GM19238 (cell line): ENCODE measurements around the gene CD109.
"Not testable (repeated sequence)": the region's sequence is repeated elsewhere in the genome, so short reads cannot be mapped to it uniquely, and the experiment has no call there.

ENCODE experiments used
- DNase-seq: peaks from one replicate; pipeline ENCODE4 v3.0.0; 2011; ENCODE audit warnings: low spot score; ENCODE audit not compliant: insufficient read length

Gene CD109

DNA sequence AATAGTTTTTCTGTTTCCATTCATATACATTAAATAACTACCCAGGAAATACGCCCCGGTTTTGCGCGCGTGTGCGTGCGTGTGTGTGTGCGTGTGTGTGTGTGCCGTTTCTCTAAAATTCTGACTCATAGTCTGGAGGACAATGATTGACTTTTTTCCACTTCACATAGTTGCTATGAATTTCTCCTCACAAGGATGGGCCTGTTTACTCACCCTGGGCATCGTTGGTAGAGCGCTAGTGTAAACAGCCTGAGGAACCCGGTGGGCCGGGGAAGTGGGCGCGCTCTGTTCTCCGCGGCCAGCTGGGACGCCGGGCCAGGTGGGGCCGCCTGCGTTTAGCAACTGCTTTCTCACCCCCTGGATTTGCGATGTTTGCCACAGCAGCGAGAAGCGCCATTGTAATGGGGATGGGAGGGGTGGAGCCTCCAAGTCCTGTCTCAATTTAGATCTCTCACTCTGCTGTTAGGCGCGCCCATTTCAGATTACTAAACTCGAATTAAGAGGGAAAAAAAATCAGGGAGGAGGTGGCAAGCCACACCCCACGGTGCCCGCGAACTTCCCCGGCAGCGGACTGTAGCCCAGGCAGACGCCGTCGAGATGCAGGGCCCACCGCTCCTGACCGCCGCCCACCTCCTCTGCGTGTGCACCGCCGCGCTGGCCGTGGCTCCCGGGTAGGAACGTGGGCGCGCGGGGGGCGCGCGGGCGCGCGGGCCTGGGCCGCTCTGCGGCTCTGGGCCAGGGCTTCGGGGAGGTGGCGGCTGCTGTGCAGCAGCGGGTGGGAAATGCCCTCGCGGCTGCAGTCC, at the start of gene CD109:
Gene CD109 (plus strand): TSS at position 585 of the 803 bp plus-strand sequence. CDS start 13 bp downstream, at position 598.
- DNase-seq: peak; percentile 19

DNA sequence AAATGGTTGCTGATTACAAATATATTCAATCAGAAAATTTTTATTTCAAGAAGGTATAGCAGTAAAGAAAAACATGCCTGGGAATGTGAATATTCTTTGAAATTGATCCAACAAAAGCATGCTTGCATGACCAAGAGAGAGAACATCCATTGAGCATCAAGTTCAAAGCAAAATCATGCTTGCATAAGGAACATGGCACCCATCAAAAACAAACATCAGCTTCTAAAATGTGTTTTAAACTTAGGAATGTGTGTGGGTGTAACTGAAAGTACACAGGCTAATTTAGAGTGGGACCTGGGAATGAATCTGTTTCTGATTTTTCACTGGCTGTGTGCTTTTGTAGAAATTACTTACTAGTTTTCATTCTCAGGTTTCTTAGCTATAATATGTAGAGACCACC, 47.8 kb upstream of the CD109 start:
- DNase-seq: no peak

DNA sequence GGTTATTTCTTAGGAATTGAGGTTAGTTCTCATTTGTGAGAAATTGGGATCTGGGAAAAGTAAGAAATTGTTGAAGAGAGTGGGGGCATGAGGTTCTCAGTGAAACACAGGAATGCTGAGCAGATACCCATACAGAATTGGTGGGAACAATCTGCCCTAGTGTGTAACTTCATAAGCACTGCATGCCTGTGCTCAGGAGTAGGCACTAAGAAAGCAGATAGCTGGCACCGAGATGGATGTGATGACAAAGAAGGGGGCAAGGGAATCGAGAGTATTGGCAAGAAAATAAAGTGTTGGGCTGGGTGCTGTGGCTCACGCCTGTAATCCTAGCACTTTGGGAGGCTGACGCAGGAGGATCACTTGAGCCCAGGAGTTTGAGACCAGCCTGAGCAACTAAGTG, 46.2 kb upstream of the CD109 start:
- no peak for DNase-seq

DNA sequence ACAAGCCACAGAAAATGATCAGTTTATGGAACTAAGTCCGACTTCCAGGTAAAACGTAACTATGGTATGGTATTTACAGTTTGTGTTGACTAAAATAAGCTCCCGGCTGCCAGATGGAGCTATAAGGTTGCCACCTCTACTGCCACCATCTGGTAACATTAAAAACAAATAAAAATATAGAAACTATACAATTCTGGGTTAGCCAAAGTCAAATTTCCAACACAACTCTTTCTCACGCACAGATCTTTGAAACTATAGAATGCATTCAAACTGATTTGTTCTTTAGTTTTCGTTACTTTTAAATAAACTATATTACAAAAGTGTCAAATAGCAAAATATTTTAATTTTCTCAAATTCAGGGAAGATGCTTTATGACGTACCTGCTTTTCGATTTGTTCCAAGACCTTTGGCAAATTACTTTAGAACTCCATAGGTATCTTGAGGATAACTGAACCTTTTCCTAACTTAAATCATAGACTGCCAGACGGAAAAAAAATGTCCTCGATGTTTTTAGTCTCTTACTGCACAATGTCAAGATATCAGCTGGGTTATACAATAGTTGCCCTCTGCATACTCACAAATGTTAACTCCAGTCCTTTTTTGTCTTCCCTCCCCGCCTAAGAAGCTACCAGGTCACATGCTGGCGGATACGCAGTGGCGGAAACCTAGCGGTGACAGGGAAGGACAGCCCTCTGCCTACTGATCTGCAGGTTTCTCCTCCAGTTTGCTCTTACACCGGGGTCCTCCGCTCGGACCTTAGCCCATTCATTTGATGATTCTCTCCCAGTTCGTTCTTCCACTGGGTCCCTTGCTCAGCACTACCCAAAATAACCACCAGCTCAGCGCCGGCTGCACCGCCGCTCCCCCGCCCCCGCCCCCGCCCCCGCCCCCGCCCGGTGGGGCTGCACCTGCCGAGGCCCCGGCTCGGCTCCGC, 43.1 kb upstream of the CD109 start:
- DNase-seq: peak; percentile 63

DNA sequence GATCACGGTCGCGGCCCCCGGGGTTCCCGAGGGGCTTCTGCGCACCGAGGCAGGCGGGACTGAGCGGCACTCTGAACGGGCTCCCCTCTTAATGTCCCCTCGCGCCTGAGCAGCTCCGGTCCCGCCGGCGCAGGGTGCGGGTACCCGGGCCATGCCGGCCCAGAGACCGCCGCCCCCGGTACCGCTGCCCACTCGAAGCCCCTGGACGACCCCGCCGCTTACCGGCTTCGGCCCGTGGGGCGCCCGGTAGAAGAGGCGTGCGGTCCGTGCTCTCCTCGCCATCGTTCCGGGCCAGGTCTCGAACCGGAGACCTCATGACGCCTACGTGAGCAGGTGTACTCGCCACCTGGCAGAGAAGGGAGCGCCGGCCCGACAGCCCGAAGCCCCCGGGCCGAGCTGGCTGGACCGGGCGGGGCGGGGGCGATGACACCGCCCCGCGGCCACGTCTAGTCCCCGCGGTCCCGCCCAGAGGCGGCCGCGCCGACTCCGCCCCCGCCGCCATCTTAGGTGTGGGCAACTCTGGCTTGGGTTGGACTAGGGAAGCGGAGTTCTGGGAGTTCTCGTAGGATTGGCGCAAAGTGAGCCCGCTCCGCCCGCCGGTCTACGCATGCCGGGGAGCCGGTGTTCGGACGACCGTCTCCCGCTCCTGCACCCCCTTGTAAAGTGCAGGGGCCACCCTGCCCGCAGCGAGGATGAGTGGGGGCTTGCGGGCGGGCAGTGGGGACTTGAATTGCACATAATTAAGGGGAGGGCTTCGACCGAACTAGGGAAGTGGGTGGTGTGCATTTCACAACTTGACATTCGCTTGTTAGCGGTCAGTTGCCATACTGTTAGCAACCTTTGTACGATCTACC, 42.2 kb upstream of the CD109 start, which contains the start of gene SLC17A5:
Gene SLC17A5 (minus strand): TSS at position 422 of the 854 bp plus-strand sequence. CDS start 106 bp downstream, at position 316.
- peak; percentile 84 for DNase-seq

DNA sequence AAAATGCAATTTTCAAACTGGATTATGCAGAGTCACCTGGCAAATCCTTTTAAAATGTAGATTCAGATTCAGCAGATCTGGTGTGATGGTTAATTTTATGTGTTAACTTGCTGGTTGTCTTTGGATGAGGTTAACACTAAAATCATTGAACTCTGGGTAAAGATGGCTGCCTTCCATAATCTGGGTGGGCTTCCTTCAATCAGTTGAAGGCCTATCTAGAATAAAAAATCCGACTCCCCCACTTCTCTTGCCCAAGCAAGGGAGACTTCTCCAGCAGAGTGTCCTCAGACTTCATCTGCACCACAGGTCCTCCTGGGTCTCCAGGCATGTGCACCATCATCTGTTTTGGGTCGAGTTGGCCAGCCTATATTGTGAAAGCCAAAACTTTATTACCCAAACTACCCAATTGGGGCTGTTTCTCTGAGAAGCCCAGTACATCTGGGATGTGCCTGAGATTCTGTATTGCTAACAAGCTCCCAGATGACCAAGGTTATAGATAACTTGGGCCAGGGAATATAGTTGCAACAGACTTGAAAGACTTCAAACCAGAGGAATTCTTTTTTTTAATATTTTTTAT, 40.6 kb upstream of the CD109 start:
- DNase-seq: no peak

DNA sequence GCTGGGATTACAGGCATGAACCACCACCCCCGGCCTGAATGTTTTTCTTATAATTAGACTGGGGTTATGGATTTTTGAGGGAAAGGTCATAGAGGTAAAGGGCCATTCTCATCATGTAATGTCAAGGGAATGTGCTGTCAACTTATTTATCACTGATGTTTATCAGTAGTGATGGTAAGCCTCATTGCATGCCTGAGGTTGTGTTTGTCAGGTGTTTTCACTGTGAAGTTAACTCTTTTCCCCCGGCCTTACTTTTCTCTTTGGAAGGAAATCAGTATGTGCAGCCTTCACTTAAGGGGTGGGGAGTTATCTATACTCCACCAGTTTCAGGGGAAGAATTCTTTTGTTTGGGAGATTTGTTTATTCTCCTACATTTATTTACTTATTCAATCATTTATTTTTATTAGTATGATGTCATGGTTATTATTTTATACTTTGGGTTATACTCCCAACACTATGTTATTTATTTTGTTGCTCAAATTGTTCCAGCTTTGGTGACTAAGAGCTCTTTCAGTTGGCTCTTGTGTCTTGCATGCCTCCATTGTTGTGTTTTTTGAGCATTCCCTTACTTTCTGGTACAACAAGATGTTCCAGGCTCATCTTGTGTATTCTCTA, 39.4 kb upstream of the CD109 start:
- no peak for DNase-seq

DNA sequence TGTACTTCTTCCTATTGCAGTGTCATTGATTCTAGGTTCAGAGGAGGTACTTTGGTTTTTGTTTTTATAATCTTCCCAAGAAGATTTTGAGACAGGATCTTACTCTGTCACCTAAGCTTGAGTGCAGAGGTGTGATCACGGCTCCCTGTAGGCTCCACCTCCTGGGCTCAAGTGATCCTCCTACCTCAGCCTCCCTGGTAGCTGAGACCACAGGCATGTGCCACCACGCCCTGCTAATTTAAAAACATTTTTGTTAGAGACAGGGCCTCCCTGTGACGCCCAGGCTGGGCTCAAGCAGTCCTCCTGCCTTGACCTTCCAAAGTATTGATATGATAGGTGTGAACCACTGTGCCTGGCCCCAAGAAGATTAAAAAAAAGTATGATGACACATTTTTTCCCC, 38.8 kb upstream of the CD109 start:
- no peak for DNase-seq

DNA sequence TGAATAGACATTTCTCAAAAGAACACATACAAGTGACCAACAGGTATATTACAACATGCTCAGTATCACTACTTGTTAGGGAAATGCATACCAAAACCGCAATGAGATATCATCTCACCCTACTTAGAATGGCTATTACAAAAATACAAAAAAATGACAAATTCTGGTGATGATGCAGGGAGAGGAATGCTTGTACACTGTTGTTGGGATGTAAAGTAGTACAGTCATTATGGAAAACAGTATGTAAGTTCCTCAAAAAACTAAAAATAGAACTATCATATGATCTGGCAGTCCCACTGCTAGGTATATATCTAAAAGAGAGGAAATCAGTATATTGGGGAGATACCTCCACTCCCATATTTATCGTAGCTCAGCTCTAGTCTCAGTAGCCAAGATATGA, 31.3 kb upstream of the CD109 start:
- DNase-seq: no peak

DNA sequence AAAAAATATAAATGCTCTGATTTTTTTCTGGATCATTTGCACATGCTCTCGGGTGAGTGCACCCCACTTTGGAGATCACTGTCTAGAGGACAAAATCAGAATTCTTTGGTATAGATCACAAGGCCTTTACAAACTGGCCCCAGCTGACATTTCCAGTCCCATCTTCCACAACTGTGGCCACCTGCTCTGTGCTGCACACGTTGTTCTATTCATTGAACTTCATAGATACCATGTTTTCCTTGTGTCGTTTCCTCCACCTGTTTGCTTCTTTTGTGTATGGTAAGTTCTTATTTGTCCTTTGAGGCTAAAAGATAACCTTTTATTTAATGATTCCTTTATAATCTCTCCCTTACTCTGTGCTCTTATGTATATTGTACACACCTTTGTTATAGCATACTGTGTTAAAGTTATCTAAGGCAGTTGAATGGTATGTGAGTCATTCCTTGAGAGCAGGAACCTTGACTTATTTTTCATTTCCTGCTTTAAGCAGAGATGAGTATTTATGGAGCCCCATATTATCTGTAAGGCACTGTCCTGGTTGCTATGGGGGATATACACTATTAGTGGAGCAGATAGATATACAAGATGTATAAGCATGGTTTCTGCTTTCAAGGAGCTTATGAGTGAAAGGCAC, 30.2 kb upstream of the CD109 start:
- no peak for DNase-seq

DNA sequence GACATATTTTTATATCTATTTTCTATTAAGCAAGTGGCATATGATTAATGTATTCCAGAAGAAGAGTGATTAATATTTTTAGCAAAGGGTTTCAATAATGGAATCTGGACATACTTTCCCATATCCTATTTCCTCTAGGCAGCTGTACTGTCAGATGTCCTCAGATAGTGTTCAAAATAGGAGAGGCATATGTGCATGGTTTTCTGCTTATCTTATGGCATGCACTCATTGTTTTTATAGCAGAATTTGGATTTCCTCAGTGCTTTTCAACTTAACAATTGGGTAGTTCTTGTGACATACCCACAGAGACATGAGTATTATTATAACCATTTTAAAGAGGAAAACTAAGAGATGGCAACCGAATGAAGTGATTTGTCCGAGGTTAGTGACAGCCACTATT, 29.6 kb upstream of the CD109 start:
- DNase-seq: no peak

DNA sequence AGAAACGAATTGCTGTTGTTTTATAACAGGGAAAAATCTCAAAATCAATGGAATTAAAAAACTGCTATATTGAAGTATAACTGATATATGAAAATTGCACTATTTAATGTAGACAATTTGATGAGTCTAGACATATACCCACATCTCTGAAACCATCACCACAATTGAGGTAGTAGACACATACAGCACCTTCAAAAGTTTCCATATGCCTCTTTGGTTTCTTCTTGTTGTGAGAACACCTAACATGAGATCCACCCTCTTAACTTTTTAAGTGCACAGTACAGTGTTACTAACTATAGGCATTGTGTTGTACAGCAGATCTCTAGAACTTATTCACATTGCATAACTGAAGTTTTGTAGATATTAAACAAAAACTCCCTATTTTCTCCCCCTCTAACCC, 28.2 kb upstream of the CD109 start:
- no peak for DNase-seq

DNA sequence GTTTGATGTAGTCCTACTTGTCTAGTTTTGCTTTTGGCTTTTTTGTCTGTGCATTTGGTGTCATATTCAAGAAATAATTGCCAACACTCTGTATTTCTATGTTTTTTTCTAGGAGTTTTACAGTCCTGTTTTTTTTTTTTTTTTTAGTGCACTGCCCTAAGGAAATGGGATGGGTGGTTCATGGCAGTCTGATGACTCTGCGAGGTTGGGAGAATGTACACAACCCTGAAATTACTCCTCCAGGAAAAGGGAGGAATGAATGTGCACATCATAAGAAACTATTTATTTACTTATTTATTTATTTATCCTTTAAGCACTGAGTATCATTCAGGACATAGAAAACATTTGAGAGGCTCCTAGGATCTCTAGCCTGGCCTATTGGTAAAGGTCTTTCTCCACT, 27.0 kb upstream of the CD109 start:
- DNase-seq: no peak

DNA sequence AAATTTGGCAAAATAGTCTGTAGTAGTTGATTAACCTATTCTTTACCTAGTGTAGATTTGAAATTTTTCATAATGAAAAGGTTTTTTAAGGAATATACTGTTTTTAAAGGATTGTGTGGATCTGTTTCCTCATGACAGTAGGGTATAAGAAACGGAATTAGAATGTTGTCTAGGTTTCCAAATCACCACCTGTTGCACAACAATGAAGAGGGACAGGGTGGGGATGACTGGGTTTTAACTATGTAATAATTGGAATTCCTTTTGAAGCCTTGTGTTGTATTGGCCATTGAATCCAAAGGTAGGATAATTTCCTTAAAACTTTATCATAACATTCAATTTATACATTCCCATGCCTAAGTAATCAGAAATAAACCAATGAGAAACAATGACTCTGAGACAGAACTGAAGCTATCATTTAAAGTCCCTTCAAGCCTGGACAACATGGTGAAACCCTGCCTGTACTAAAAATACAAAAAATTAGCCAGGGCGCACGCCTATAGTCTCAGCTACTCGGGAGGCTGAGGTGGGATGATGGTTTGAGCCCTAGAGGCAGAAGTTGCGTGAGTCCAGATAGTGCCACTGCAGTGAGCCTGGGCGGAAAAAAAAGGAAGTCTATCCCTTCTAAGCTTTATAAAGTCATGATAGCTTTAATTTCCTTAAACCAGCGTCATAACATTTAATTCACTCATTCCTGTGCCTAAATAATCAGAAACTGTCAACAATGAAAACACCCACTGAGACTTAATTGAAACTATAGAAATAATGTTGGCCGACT, 23.9 kb upstream of the CD109 start:
- DNase-seq: no peak

DNA sequence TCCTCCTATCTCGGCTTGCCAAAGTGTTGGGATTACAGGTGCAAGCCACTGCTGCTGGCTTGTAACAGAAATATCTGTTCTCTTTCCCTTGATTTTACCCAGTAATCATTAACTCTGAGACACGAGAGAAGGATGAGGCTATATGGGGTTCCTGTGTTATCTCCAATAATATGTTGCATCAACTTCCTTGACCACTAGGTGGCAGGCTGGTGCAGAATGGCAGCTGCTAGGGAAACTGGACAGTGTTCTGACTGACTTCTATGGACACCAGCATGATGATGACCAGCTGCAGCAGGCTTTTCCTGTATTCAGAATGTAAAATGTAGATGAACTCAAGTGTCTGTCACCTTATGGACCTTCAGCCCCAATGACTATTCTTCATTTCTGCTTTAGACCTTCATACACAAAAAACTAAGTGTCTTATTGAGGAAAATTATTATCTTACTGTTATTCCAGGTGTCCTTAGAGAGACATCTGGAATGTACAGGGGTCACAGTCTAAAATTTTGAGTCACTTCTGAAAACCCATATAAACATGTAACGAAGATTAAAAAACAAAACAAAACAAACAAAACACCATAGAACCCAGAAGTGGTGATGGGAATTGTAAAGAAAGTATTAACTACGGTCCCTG, 20.4 kb upstream of the CD109 start:
- DNase-seq: peak; percentile 38

DNA sequence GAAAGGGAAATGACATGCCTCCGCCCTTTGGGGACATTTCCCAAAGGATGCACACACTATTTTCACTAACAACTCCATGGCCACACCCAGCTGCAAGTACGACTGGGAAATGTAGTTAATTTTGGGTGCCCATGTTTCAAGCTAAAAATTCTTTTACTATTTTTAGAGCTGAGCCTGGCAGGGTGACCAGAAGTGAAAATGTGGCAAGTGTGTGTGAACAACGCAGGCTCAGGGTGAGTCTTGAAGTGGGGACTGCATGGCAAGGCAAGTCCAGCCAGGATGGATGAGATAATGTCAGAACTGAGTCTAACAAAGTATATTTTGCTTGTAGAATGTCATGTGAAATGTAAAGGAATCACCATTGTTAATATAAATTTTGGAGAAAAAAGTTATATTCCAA, 17.0 kb upstream of the CD109 start:
- no peak for DNase-seq

DNA sequence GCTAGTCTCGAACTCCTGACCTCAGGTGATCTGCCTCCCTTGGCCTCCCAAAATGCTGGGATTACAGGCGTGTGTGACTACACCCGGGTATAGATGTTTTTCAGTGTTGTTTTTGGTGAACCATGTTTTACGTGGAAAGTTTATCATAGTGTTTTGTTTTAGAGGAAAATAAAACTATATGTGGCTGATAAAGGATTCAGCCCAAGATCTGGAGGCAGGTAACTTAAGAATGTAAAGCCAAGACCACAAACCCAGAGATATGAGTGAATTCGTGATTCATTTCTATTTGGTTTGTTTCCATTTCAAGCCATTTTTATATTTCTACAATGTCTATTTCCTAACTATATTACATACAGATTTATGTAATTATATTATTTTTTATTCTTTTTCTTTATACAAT, 16.2 kb upstream of the CD109 start:
- not testable (repeated sequence) for DNase-seq

DNA sequence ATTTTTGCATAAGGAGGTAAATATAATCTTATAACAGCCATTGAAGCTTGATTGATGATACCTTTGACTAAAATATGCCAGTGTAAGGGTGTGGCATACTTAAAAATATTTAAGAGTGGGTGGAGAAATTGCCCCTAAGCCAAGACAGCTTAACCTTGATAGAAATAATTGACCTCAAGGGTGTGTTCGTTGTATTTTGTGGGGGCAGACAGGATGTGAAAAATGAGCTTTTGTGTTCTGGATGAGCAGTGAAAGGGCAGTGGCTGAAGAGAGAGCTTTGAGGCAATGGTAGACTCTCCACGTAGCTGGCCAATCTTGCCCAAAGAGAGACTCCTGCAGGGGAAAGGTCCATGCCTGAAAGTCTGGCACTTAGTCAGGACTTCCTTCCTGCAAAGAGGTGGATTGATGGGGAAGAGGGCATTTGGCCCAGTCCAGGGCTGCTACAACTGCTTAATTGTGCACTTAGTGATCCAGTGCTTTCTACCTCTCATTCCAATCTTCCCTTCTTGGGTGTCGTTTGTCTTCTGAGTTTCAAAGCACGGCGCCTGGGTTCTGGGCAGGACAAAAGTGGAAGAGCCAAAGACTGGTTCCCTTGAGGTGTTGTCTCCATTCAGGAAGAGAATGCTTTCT, 15.6 kb upstream of the CD109 start:
- no peak for DNase-seq
